NCI-H345 treated with DMSO at 0.1 percent for 48 hours (cell line): ENCODE measurements around the gene CATSPER4.
"Not testable (repeated sequence)": the region's sequence is repeated elsewhere in the genome, so short reads cannot be mapped to it uniquely, and the experiment has no call there.

Experiments used
- DNase-seq: peaks from one replicate; lab custom pipeline; 2025; ENCODE audit not compliant: unreplicated experiment; lab: John Stamatoyannopoulos, UW

The CATSPER4 gene

DNA sequence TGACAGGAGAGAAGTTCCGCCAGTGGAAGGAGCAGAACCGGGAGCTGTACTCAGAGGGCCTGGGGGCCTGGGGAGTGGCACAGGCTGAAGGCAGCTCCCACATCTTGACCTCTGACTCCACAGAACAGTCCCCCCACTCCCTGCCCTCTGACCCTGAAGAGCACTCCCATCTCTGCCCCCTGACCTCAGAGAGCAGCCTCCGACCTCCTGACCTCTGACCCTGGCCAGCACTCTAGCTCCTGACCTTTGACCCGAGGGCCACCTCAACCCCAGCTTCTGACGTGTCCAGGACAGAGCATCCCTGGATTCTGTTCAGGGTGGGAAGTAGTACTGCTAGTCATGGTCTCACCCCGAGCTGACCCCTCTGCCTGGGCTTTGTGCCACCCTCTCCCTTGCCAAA lies 1.1 kb upstream of the CATSPER4 start:
- DNase-seq: no peak

GRCh38 chr1:26189751-26190275 lies 589 bp upstream of the CATSPER4 start:
- DNase-seq: no peak

DNA sequence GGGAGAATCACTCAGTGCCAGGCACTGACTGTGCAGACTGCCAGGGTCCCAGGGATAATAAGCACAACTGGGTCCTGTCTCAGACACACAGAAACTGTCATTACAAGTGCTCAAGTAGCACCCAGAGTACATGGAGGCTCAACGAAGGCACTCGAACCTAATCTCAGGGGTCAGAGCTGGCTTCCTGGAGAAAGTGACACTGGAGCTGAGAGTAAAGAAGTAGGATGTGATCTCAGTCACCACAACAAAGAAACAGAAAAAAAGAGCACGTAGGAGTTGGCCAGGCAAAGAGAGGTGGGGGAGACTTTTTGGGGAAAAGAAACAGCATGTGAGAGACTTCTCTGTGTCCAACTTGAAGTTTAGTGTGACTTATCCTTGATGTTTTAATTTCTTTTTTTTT lies 1.3 kb downstream of the CATSPER4 start:
- no peak for DNase-seq

DNA sequence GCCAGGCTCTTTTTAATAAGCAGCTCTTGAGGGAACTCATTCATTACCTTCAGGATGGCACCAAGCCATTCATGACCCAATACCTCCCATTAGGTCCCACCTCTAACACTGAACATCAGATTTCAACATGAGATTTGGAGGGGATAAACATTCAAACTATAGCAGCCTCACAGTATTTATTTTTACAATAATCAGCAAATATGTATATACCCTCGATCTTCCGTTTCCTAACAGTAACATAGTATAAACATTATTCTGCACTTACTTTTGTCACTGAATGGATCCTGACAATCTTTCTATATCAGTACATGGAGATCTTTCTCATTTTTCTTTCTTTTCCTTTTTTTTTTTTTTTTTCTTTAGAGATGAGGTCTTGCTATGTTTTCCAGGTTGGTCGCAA lies 5.4 kb downstream of the CATSPER4 start:
- DNase-seq: no peak

DNA sequence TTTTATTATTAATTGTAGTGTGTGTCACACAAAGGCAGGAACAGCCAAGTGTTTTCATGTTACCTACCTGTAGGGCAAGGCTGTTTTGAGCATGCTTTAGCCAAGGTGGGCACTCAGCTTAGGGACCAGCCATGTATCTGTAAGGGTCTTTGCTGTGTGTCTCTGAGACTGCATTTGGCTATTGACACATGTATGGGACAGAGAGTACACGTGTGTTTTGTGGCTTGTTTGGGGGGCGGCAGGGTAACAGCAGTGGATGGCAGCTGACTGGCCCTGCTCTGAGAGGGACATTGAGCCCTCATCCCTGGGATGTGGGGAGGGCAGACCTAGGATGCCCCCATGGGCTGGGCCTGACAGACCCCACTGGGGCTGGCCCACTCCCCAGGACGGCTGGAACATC lies 6.9 kb downstream of the CATSPER4 start:
- DNase-seq: no peak

DNA sequence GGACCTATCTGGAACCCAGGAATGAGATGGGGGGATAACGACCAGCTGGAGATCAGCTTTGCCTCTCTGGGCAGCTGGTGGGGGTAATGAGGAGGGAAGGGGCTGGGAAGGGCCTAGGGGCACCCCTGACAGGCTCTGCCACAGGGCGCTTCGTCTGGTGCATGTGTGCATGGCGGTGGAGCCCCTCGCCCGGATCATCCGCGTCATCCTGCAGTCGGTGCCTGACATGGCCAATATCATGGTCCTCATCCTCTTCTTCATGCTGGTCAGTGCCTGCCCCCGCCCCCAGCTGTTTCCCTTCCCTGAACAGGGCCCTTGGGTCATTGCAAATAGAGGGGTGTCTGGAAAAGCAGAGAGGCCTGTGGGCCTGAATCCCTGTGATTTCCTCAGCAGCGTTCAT lies 7.4 kb downstream of the CATSPER4 start:
- no peak for DNase-seq

GRCh38 chr1:26200413-26200812 lies 10.0 kb downstream of the CATSPER4 start:
- no peak for DNase-seq

GRCh38 chr1:26203642-26204318 lies 13.4 kb downstream of the CATSPER4 start:
- no peak for DNase-seq

- DNase-seq: no peak
These were observed 19.9 kb downstream of the CATSPER4 start for GRCh38 chr1:26210147-26210870.

GRCh38 chr1:26212726-26213125 lies 22.3 kb downstream of the CATSPER4 start:
- DNase-seq: no peak

DNA sequence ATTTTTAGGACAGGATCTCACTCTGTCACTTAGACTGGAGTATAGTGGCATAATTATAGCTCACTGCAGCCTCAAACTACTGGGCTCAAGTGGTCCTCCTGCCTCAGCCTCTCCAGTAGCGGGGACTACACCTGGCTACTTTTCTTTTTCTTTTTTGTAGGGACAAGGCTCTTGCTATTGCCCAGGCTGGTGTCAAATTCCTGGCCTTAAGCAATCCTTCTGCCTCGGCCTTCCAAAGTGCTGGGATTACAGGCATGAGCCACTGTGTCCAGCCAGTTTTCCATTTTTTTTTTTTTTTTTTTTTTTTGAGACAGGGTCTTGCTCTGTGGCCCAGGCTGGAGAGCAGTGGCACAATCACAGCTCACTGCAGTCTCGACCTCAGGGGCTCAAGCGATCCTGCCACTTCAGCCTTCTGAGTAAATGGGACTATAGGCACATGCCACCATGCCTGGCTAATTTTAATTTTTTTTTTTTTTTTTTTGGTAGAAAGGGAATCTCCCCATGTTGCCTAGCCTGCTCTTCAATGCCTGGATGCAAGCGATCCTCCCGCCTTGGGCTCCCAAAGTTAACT lies 23.0 kb downstream of the CATSPER4 start:
- DNase-seq: no peak

DNA sequence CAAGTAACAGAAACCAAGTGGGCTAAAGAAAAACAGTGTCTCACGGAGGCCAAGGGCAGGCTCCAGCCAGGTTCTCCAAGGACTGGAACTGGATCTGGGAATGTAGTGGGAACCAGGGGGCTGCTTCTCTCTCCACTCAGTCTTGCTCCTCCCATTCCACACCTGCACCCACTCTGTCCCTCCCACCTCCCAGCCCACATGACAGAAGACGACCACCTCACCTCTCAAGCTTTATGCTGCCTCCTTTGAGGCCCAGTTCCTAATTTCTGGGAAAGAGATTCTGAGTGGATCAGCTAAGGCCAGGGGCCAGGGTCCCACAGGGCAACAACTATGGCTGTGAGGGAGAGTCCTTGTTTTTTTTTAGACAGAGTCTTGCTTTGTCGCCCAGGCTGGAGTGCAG lies 24.8 kb downstream of the CATSPER4 start:
- DNase-seq: no peak

- peak; percentile 22 for DNase-seq
These were observed 28.6 kb downstream of the CATSPER4 start for GRCh38 chr1:26218906-26219494.

DNA sequence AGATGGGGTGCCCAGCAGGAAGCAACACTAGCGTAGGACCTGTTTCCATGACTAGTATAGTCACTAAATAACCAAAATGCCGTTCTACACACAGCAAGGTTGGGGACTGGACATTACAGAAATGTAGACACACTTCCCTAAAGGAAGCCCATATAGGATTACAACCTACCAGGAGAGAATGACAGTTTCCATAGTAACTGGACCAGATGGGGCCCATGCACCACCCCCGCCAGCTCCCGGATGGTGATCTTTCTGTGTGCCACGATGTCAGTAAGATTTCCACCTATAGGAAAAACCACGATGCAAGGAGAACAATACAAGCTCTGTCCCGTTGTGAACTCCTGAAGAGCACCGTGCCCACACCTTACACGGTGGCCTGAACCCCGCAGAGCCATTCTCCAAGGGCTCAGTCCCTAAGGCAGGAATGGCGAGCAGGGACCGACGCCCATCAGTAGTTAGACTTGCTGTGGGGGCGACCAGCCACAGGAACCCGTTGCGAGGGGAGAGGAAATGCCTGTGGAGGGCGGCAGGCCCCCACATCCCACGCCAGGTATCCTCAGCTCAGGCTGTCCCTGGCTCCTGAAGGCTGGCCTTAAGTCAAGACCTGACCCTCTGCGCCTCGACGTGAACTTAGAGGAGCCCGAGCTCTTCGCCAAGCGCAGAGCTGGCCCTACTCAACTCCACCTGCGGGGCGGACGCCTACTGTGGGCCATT lies 30.0 kb downstream of the CATSPER4 start:
- no peak for DNase-seq

DNA sequence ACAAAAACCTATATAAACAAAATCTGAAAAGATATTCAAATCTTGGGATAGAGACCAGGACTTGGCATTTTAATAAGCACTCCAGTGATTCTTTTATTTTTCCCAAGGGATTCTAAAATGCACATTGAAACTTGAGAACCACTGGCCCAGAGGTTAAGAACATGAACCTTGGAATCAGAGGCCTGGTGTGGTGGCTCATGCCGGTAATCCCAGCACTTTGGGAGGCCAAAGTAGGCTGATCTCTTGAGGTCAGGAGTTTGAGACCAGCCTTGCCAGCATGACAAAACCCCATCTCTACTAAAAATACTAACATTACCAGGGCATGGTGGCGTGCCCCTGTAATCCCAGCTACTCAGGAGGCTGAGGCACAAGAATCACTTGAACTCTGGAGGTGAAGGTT lies 30.7 kb downstream of the CATSPER4 start:
- no peak for DNase-seq

DNA sequence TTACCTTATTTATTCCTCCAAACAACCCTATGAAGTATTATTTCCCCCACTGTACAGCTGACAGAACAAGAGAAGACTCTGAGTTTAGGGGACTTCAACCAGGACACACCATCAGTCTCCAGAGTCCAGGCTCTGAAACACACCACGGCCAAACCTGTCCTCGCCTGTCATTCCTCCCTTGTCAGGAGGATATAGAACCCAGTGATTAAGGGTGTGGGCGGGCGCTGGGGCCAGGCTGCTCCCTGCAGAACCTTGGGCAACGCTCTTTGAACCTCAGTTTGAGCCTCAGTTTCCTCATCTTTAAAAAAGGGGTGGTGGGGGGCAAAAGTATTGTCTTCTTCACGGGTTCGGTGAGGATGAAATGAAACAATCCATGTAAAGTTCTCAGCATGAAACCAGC lies 34.2 kb downstream of the CATSPER4 start:
- DNase-seq: no peak

DNA sequence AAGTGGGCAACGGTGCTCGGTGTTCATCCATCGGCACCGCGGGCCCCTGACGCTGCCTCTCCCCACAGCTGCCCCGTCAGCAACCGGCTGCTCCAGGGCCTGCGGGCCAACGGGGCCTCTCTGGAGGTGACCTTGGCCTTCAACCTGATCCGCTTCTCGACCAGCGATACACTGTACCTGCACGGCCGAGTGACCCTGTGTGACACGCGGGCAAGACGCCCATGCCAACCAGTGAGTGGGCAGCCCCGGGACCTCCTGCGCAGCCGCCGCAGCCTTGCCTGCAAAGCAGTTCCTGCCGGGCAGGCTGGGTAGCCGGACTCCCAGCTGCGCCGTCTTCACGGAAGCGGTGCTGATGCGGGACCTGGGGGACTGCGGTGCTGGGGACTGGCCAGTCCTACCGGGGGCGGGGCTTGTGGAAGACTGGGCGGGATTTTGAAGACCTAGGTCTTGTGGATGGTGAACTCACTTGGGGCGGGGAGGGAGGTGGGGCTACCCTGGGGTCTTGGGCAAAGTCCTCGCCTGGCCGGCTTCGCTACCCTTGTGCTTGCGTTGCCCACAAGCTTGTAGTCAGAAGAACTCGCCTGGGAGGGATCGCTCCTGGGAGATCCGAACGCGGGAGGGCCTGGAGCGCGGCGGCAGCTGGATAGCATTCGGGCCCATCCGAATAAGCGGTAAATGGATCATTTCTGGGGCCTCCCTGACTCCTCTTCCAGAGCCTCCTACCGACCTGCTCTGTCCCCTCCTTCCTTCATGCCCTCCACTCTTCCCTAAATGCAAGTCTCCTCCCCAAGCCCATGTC lies 34.8 kb downstream of the CATSPER4 start:
- DNase-seq: no peak

DNA sequence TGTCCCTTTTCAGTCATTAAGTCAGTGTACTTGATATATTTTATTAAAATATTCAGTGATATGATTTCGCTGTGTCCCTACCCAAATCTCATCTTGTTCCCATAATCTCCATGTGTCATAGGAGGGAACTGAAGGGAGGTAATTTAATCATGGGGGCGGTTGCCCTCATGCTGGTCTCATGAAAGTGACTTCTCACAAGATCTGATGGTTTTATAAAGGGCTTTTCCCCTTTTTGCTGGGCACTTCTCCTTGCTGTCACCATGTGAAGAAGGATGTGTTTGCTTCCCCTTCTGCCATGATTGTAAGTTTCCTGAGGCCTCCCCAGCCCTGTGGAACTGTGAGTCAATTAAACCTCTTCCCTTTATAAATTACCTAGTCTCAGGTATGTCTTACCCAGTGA lies 40.3 kb downstream of the CATSPER4 start:
- not testable (repeated sequence) for DNase-seq

- peak; percentile 99 for DNase-seq
These were observed 43.7 kb downstream of the CATSPER4 start, which contains the start of gene CEP85 for GRCh38 chr1:26233903-26234643. CEP85 (plus strand) TSS chr1:26234200; CDS start chr1:26239784, 5,584 bp downstream.
